Measurements from ENCODE around the gene CD86.

Gene CD86

GRCh38 chr3:122111974-122112373, 56.8 kb downstream of the CD86 start:
- Histone ChIP-seq H3K27me3 (ENCODE audit: low read length) (no peaks in the 10 kb centered on the region), H4K20me1 (ENCODE audit: low read depth, low read length) (no peaks in the 10 kb centered on the region), H3K27ac (ENCODE audit: low read depth, low read length) (no peak overlapping the region), H3F3A (ENCODE audit: insufficient read depth) (no peaks in the 10 kb centered on the region; the same call in 1 of the 2 replicates), H3K79me2 (ENCODE audit: insufficient read depth, low read length) (no peaks in the 10 kb centered on the region), H2AFZ (ENCODE audit: low read depth, low read length, severe bottlenecking) (no peak overlapping the region), H3K9me3 (ENCODE audit: insufficient read depth, low read length) (no peaks in the 10 kb centered on the region), H3K9ac (ENCODE audit: low read length) (no peak overlapping the region), H3K4me2 (ENCODE audit: low read depth, low read length, poor library complexity, severe bottlenecking) (no peak overlapping the region), H3K4me3 (ENCODE audit: insufficient read depth, low read length, poor library complexity, severe bottlenecking) (no peak overlapping the region), H3K36me3 (ENCODE audit: low read length) (peaks cover 41% of the 10 kb centered on the region), H3K9me2 (replicated peaks; ENCODE audit: insufficient read depth, low read length) (0 out of 2 replicates have a peak, but pooled peaks cover 3% of the 10 kb centered on the region)
- TF ChIP-seq CTCF (IDR thresholded peaks at IDR 0.05; ENCODE audit: insufficient read depth, low read length, poor library complexity, severe bottlenecking) (no peak), EZH2phosphoT487 (conservative IDR thresholded peaks at IDR 0.05; ENCODE audit: low read length) (no peak)

GRCh38 chr3:122112754-122113153, 57.6 kb downstream of the CD86 start:
- TF ChIP-seq CTCF (IDR thresholded peaks at IDR 0.05; ENCODE audit: insufficient read depth, low read length, poor library complexity, severe bottlenecking), result no peak
- TF ChIP-seq EZH2phosphoT487 (conservative IDR thresholded peaks at IDR 0.05; ENCODE audit: low read length), result no peak
- no peak overlapping the region for H2AFZ ChIP-seq (ENCODE audit: low read depth, low read length, severe bottlenecking)
- no peaks in the 10 kb centered on the region; the same call in 1 of the 2 replicates for H3F3A ChIP-seq (ENCODE audit: insufficient read depth)
- H3K9me2 ChIP-seq (replicated peaks; ENCODE audit: insufficient read depth, low read length), result 0 out of 2 replicates have a peak, but pooled peaks cover 3% of the 10 kb centered on the region
- H3K79me2 ChIP-seq (ENCODE audit: insufficient read depth, low read length), result no peaks in the 10 kb centered on the region
- H3K27me3 ChIP-seq (ENCODE audit: low read length), result no peaks in the 10 kb centered on the region
- H3K9me3 ChIP-seq (ENCODE audit: insufficient read depth, low read length), result no peaks in the 10 kb centered on the region
- H4K20me1 ChIP-seq (ENCODE audit: low read depth, low read length), result no peaks in the 10 kb centered on the region
- no peak overlapping the region for H3K9ac ChIP-seq (ENCODE audit: low read length)
- no peak overlapping the region for H3K4me3 ChIP-seq (ENCODE audit: insufficient read depth, low read length, poor library complexity, severe bottlenecking)
- H3K4me2 ChIP-seq (ENCODE audit: low read depth, low read length, poor library complexity, severe bottlenecking), result no peak overlapping the region
- no peak overlapping the region for H3K27ac ChIP-seq (ENCODE audit: low read depth, low read length)
- H3K36me3 ChIP-seq (ENCODE audit: low read length), result peaks cover 45% of the 10 kb centered on the region

GRCh38 chr3:122123850-122124249, 68.7 kb downstream of the CD86 start:
- H3K36me3 ChIP-seq (ENCODE audit: low read length), result peaks cover 10% of the 10 kb centered on the region; the same call in 1 of the 2 replicates
- H3K27me3 ChIP-seq (ENCODE audit: low read length), result no peaks in the 10 kb centered on the region
- no peaks in the 10 kb centered on the region for H3K9me2 ChIP-seq (replicated peaks; ENCODE audit: insufficient read depth, low read length)
- H4K20me1 ChIP-seq (ENCODE audit: low read depth, low read length), result no peaks in the 10 kb centered on the region
- no peak overlapping the region for H3K27ac ChIP-seq (ENCODE audit: low read depth, low read length)
- H3K9me3 ChIP-seq (ENCODE audit: insufficient read depth, low read length), result peaks cover 4% of the 10 kb centered on the region; the same call in 1 of the 2 replicates
- no peaks in the 10 kb centered on the region for H3K79me2 ChIP-seq (ENCODE audit: insufficient read depth, low read length)
- no peak overlapping the region for H3K4me2 ChIP-seq (ENCODE audit: low read depth, low read length, poor library complexity, severe bottlenecking)
- no peaks in the 10 kb centered on the region for H3F3A ChIP-seq (ENCODE audit: insufficient read depth)
- TF ChIP-seq EZH2phosphoT487 (conservative IDR thresholded peaks at IDR 0.05; ENCODE audit: low read length) (no peak), CTCF (IDR thresholded peaks at IDR 0.05; ENCODE audit: insufficient read depth, low read length, poor library complexity, severe bottlenecking) (no peak)
- no peak overlapping the region for H3K4me3 ChIP-seq (ENCODE audit: insufficient read depth, low read length, poor library complexity, severe bottlenecking)
- no peak overlapping the region for H2AFZ ChIP-seq (ENCODE audit: low read depth, low read length, severe bottlenecking)
- no peak overlapping the region for H3K9ac ChIP-seq (ENCODE audit: low read length)
